BJ (cell line): ENCODE data around the gene MXRA5. TPM values are rescaled to one million over a fixed set of nuclear protein-coding genes. Genes with fewer than 3 reads are reported as not detected.
"Not testable (repeated sequence)": the region's sequence is repeated elsewhere in the genome, so short reads cannot be mapped to it uniquely, and the experiment has no call there.

Experiments used
- CTCF ChIA-PET: fragments of 350-600 bp; formaldehyde crosslinking; extraction: SDS; loops from one replicate; lab custom pipeline; 2021; ENCODE audit warnings: antibody characterized with exemption, inconsistent platforms; lab: Yijun Ruan, JAX
- POLR2A ChIA-PET: fragments of 300-600 bp; sonication (Branson Sonifier 250); formaldehyde crosslinking; extraction: SDS; loops from one replicate; lab custom pipeline; 2021; ENCODE audit warnings: antibody characterized with exemption; lab: Charles Lee
- DNase-seq: peaks from one replicate; pipeline ENCODE4 v3.0.0-alpha.2; 2011; ENCODE audit warnings: low read depth
- H3K27me3 ChIP-seq: 2 replicates; pipeline ENCODE4 v1.6.0; 2011; ENCODE audit warnings: low read length; ENCODE audit not compliant: control insufficient read depth, insufficient read depth
- H3K36me3 ChIP-seq: 2 replicates; pipeline ENCODE4 v1.5.1; 2011; ENCODE audit warnings: low read length; ENCODE audit not compliant: control insufficient read depth, insufficient read depth
- H3K4me3 ChIP-seq: 2 replicates; pipeline ENCODE4 v1.5.1; 2011; ENCODE audit warnings: low read depth, mild to moderate bottlenecking, control low read depth, low read length
- CTCF ChIP-seq: IDR thresholded peaks from 2 replicates; pipeline ENCODE4 v1.5.1; 2011; ENCODE audit warnings: low read depth, mild to moderate bottlenecking, control low read depth, inconsistent platforms, low read length, moderate library complexity; ENCODE audit not compliant: insufficient read depth
- polyA plus RNA-seq: library from polyadenylated mRNA; depleted of rRNA; stranded (reverse); fragments of >200 nt; gene quantifications from 2 replicates; pipeline ENCODE4 v1.2.3, GENCODE V29; 2011

The MXRA5 gene
- polyA plus RNA-seq, 1 experiment, result 35.1 TPM

GRCh38 chrX:3374108-3374800 is 27.8 kb upstream of the MXRA5 start:
- CTCF ChIA-PET, result no interaction called here
- H3K27me3 ChIP-seq, result no peaks in the 10 kb centered on the region
- no peak for DNase-seq
- H3K4me3 ChIP-seq, result no peak overlapping the region
- no peaks in the 10 kb centered on the region for H3K36me3 ChIP-seq
- no peak for TF ChIP-seq CTCF
- POLR2A ChIA-PET, result no interaction called here

- CTCF ChIA-PET, result no interaction called here
- TF ChIP-seq CTCF, result no peak
- Histone ChIP-seq H3K4me3 (no peak overlapping the region), H3K36me3 (no peaks in the 10 kb centered on the region), H3K27me3 (no peaks in the 10 kb centered on the region)
- no peak for DNase-seq
- POLR2A ChIA-PET, result no interaction called here
Observed at GRCh38 chrX:3371163-3371562, 24.7 kb upstream of the MXRA5 start.

DNA sequence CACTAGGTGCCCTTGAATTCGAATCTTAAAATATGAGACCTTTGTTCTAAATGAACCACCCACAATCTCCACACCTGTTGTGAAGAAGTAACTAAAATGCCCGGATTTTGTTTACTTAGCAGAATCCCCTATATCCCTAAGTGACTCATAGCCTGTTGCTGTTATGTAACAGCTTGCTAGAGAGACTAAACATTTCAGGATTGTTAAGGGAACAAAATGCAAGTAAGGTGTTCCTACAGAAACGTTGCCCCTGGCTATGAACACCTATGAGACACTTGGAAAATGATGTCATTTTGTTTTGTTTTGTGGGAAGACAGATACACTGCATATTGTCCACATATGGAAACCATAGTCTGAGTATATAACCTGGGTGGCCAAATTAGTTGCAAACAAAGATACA is 24.2 kb upstream of the MXRA5 start:
- DNase-seq, result no peak
- Histone ChIP-seq H3K4me3 (no peak overlapping the region), H3K27me3 (no peaks in the 10 kb centered on the region), H3K36me3 (no peaks in the 10 kb centered on the region)
- CTCF ChIA-PET, result no interaction called here
- POLR2A ChIA-PET, result no interaction called here
- TF ChIP-seq CTCF, result no peak

GRCh38 chrX:3362956-3363355 is 16.5 kb upstream of the MXRA5 start:
- POLR2A ChIA-PET, result no interaction called here
- TF ChIP-seq CTCF, result no peak
- CTCF ChIA-PET, result no interaction called here
- Histone ChIP-seq H3K36me3 (no peaks in the 10 kb centered on the region), H3K4me3 (no peak overlapping the region), H3K27me3 (no peaks in the 10 kb centered on the region)
- no peak for DNase-seq

DNA sequence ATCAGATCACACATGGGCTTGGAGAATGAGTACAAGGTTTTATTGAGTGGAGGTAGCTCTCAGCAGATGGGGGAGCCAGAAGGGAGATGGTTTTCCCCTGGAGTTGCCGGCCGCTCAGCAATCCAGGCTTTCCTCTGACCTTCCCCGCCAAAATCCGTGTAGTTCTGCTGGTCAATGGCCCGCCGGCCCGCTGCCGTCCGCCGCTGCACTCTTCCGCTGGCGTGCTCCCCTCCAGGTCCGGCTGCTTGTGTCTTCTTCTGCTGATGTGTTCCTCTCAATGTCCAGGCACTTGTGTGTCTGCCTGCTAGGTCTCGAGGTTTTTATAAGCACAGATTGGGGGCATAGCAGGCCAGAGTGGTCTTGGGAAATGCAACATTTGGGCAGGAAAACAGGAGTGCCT is 14.4 kb upstream of the MXRA5 start:
- DNase-seq, result no peak
- Histone ChIP-seq H3K36me3 (no peaks in the 10 kb centered on the region), H3K4me3 (no peak overlapping the region), H3K27me3 (no peaks in the 10 kb centered on the region)
- POLR2A ChIA-PET, result no interaction called here
- CTCF ChIA-PET, result no interaction called here
- no peak for TF ChIP-seq CTCF

DNA sequence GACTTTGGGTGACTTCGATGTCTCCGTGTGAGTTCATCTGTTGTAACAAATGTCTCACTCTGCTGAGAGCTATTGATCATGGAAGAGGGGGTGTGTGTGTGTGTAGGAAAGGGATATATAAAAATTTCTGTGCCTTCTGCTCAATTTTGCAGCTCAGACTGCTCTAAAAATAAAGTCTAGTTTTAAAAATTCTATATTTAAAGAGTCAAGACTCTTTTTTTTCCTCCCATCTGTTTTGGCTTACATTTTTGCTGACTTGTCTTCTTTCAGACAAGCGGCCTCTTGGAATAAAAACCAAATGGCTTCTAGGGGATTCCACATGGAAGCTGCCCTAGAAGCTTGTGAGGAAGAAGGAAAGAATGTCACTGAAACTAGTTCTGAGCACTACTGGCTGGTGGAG is 6.3 kb upstream of the MXRA5 start:
- CTCF ChIA-PET, DNase-seq, POLR2A ChIA-PET, H3K27me3 ChIP-seq, H3K4me3 ChIP-seq, H3K36me3 ChIP-seq: not testable (repeated sequence)
